GM10847 (cell line): ENCODE data around the gene TSPAN12.

Source experiments
- POLR2A ChIP-seq: IDR thresholded peaks from 2 replicates; pipeline ENCODE4 v1.6.1; 2011; ENCODE audit not compliant: insufficient read length; ENCODE audit errors: extremely low read depth

Gene TSPAN12

DNA sequence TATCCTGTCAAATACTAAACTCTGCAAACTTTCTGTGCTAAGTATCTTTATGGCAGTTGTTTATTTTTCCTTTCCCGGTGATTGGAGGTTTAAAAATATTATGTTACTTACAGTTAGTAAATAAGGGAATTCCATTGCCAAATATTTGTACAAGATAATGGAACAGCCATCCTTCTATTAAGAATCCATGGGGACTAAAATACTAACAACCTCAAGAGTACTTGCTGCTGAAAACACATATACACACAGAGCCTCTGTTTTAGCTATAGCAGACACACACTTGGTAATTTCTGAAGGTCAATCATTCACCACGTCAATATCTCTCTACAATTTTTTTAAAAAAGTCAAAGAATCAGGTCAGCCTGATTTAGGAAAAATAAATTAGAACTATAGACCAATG lies 32.4 kb downstream of the TSPAN12 start:
- no peak for TF ChIP-seq POLR2A

DNA sequence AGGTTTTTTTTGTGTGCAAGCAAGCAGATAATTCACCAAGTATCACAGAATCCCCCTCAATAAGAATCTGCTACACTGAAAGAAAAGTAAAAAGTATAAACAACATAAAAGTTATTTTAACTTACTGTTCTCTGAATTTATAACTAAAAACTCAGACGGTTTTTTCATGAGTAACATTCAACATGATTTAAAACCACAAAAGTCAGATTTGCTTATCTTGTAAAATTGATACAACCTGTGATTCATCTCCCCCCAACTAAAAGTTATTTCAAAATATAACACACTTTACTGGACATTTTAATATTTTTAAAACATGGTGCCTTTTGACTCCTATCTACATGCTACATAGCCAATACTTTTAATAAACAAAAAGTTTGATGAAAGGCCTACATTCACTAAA lies 32.8 kb downstream of the TSPAN12 start:
- no peak for TF ChIP-seq POLR2A

- no peak for TF ChIP-seq POLR2A
Observed at GRCh38 chr7:120819861-120820260, 38.1 kb downstream of the TSPAN12 start.

DNA sequence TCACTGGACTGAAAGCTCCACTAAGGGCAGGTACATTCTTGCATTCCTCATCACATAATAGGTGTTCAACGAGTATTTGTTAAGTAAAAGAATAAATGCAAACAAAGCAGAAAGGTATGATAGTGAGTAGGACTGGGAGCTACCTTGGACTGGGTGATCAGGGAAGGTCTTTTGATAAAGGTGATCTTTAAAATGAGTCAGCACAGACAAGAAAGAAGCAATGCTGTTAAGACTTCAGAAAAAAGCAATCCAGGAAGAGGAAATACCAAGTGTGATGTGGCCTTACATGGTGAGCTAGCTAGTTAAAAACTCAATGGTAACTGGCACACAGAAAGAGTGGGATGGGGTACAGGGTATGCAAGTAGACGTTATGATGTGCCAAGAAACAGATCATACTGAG lies 40.1 kb downstream of the TSPAN12 start:
- no peak for TF ChIP-seq POLR2A

GRCh38 chr7:120814253-120814939 lies 43.5 kb downstream of the TSPAN12 start:
- no peak for TF ChIP-seq POLR2A

DNA sequence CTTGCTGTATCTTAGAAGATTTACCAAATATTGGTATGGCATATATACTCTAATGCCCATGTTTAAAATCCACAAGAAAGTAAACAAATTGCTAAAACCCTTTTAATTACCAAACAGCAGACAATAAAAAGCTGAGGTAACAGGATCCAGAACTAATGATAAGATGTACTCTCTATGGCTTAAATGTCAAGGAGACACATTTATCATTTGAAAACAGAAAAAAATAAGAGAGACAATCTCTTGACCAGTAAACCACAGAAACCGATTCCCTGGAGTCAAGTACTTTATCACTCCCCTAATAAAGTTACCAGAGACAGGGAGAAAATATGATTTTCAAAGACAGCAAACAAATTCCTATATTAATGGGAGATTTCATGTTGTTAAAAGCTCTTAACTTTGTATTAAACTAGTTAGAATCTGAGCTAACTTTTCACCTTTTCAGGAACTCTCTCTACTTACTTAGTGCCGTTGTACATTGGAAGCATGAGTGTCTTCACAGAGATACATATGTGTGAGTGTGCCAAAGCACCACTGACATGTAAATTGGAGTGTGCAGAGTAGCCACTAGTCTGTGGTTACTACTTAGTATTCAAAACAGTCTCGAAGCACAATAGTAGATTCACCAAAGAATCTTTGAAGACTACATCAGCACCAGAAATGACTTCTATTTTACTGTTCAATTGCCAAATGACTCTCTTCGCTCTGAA lies 44.2 kb downstream of the TSPAN12 start:
- TF ChIP-seq POLR2A, result no peak

DNA sequence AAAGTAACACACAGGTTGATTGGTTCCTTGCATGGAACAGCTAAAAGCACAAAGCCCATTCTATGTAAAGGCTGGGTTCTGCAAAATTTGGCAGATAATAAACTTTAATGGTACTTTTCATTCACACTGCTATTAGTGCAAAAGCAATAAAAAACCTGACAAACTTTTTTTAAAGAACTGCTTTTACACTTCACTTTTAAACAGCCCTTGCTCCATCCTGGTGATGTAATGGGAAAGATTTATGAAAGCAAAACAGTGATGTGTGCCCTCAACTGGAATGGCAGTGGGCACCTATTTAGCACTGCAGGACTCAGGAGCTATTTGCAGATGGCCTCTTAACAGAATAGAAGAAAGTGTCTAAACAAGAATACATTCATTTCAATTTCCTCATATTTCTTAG lies 44.9 kb downstream of the TSPAN12 start:
- TF ChIP-seq POLR2A, result no peak

- TF ChIP-seq POLR2A, result no peak
Observed at GRCh38 chr7:120809260-120809659, 48.7 kb downstream of the TSPAN12 start.

- no peak for TF ChIP-seq POLR2A
Observed at GRCh38 chr7:120807390-120807789, 50.6 kb downstream of the TSPAN12 start.

DNA sequence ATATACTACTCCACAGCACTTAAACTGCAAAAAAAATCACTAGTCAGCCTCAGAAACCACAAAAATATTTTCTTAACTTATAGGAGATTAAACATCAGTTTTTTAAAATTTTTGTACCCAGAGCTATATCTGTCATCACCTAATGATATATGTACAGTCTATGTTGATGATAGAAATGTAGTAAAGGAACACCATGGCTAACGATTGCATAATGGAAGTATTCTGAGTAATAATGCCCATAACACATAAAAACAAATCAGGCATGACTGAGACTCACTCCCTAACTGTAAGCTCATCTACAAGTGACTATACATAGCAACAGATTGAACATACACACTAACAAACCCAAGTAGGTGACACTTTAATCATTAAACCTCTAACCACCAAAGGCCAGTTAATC lies 51.3 kb downstream of the TSPAN12 start:
- no peak for TF ChIP-seq POLR2A

GRCh38 chr7:120805636-120806388 lies 52.1 kb downstream of the TSPAN12 start:
- no peak for TF ChIP-seq POLR2A

GRCh38 chr7:120802751-120803150 lies 55.2 kb downstream of the TSPAN12 start:
- TF ChIP-seq POLR2A, result no peak

- no peak for TF ChIP-seq POLR2A
Observed at GRCh38 chr7:120799813-120800475, 58.0 kb downstream of the TSPAN12 start.

DNA sequence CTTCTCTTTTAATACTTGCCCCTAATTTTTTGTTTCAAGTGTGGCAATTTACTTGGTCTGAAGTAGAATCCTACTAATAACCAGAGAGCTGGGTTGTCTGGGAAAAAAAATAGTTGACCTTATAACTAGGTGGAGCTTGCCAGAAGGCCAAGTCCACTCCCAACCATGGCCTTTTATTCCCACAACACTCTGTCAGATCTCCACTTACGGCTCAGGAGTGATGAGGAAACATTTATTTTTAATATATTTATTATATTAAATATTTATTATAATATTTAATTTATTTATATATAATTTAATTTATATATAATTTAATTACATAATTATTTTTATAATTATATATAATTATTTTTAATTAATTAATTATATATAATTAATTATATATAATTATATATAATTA lies 58.8 kb downstream of the TSPAN12 start:
- no peak for TF ChIP-seq POLR2A

GRCh38 chr7:120797026-120797645 lies 60.8 kb downstream of the TSPAN12 start:
- TF ChIP-seq POLR2A, result no peak
